Myocyte (in vitro differentiated cells): Measurements from ENCODE around the gene SIGLEC10. TPM values are rescaled to one million over a fixed set of nuclear protein-coding genes. Genes with fewer than 3 reads are reported as not detected.

Experiments
- DNase-seq: peaks from one replicate; pipeline ENCODE4 v3.0.0-alpha.2; 2012; ENCODE audit warnings: low read depth
- total RNA-seq: library from RNA; depleted of rRNA; stranded (reverse); fragments of >200 nt; gene quantifications from 2 replicates; pipeline ENCODE4 v1.2.3, GENCODE V29; 2014

Gene SIGLEC10
- total RNA-seq, 1 donor from 2014 or later, result not detected

DNA sequence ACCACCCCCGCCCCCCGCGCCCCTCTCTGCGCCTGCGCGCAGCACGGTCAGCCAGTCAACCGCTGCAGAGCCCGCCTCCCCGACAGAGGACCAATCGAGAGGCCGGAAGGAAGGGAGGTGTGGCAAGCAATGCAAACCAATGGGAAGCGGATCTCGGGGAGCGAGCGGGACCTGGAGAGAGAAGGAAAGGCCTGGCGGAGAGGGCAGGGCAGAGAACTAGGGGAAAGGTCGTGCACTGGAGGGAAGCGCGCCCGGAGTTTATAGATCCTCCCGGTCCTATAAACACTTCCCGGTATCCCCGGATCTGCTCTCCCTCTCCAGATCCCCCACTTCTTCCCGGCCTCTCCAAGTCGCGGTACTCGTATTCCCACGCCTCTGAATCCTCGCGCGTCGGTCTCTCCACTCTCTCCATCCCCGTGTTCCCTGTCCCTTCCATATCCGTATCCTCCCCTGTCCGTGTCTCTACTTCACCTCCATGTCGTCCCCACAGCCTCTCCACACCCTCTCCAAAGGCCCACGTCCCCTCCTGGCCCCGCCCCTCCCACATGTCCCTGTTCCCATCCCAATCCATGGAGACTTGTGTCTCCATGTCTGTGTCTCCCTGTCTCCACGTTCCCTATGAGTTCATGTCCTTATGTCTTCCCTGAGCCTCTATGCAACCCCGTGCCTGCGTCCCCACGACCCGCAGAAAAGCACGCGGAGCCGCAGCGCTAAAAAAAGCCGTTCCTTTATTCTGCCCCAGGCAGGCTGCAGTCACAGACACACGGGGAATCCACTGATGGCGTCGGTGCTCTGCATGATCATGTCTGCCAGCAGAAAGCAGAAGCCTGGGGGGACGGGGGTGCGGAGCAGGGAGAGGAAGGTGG, 50.8 kb downstream of the SIGLEC10 start:
- DNase-seq, result peak; percentile 99

- peak; percentile 31 for DNase-seq
Measured at GRCh38 chr19:51365965-51366388, 51.5 kb downstream of the SIGLEC10 start, which contains the start of gene ETFB. ETFB (minus strand) TSS chr19:51366388; CDS start chr19:51366326, 62 bp downstream.

GRCh38 chr19:51365211-51365964, 52.1 kb downstream of the SIGLEC10 start:
- DNase-seq, result peak; percentile 42

- no peak for DNase-seq
Measured at GRCh38 chr19:51364200-51365106, 53.0 kb downstream of the SIGLEC10 start.

DNA sequence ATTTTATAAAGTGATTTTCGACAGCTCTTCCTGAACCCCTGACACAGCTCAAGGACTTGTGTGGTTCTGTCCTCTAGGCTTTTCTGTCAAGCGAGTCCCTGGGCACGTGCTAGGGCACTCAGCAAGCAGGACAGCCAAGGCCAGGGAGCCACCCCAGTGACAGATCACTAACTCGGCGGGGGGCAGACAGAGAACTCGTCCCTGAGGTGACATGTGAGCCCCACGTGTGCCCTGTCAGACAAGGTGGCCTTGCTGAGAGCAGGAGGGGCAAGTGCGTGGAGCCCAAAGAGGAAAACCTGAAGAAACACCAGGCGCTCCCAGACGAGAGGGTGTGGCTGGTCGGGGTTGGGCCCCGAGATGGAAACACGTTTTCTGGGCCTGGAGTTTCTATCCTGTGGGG, 56.2 kb downstream of the SIGLEC10 start:
- no peak for DNase-seq

Other genes starting within 250 kb of the SIGLEC10 start
- 0.21 TPM in 1 of 2 replicates, not detected in the other for gene CD33, start 192.6 kb downstream of the SIGLEC10 start, total RNA-seq
- gene SIGLECL1, start 166.6 kb downstream of the SIGLEC10 start, total RNA-seq, result not detected in 2 replicates
- not detected in 2 replicates for gene IGLON5, start 106.0 kb downstream of the SIGLEC10 start, total RNA-seq
- 1.6 and 1.8 TPM in 2 replicates for gene VSIG10L, start 75.5 kb downstream of the SIGLEC10 start, total RNA-seq
- 73.4 and 76.2 TPM in 2 replicates for gene ETFB, start 51.3 kb downstream of the SIGLEC10 start, total RNA-seq
- gene CLDND2, start 48.6 kb downstream of the SIGLEC10 start, total RNA-seq, result not detected in 2 replicates
- not detected in 2 replicates for gene NKG7, start 45.0 kb downstream of the SIGLEC10 start, total RNA-seq
- not detected in 2 replicates for gene LIM2, start 29.7 kb downstream of the SIGLEC10 start, total RNA-seq
- gene C19orf84, start 27.1 kb downstream of the SIGLEC10 start, total RNA-seq, result not detected in 2 replicates
- not detected in 2 replicates for gene SIGLEC8, start 40.8 kb upstream of the SIGLEC10 start, total RNA-seq
- not detected in 2 replicates for gene CEACAM18, start 60.9 kb upstream of the SIGLEC10 start, total RNA-seq
- not detected in 2 replicates for gene SIGLEC12, start 84.2 kb upstream of the SIGLEC10 start, total RNA-seq
- not detected in 2 replicates for gene SIGLEC6, start 114.0 kb upstream of the SIGLEC10 start, total RNA-seq
- gene ZNF175, start 153.6 kb upstream of the SIGLEC10 start, total RNA-seq, result 4.5 and 5.0 TPM in 2 replicates
- not detected in 2 replicates for gene SIGLEC5, start 212.8 kb upstream of the SIGLEC10 start, total RNA-seq
- gene SIGLEC14, start 229.2 kb upstream of the SIGLEC10 start, total RNA-seq, result not detected in 2 replicates